Osteoblast (primary cell): Measurements from ENCODE around the gene SLAMF6. TPM values are rescaled to one million over a fixed set of nuclear protein-coding genes. Genes with fewer than 3 reads are reported as not detected.

Experiments used
- total RNA-seq: library from RNA; depleted of rRNA; stranded (reverse); fragments of >200 nt; gene quantifications from 2 replicates; pipeline ENCODE4 v1.2.3, GENCODE V29; 2012

The SLAMF6 gene
- total RNA-seq, 1 donor, result not detected

Other genes with a start within 250 kb of the SLAMF6 start
- gene PEX19, start 238.1 kb downstream of the SLAMF6 start, total RNA-seq, result 38.0 and 43.3 TPM in 2 replicates
- gene COPA, start 180.0 kb downstream of the SLAMF6 start, total RNA-seq, result 282 and 335 TPM in 2 replicates
- gene NCSTN, start 179.9 kb downstream of the SLAMF6 start, total RNA-seq, result 147 and 165 TPM in 2 replicates
- under 0.01 TPM in 1 of 2 replicates, not detected in the other for gene NHLH1, start 156.2 kb downstream of the SLAMF6 start, total RNA-seq
- gene VANGL2, start 122.7 kb downstream of the SLAMF6 start, total RNA-seq, result under 0.01 TPM in 1 of 2 replicates, not detected in the other
- 0.29 and 0.36 TPM in 2 replicates for gene CD84, start 56.2 kb upstream of the SLAMF6 start, total RNA-seq
- gene SLAMF1, start 123.8 kb upstream of the SLAMF6 start, total RNA-seq, result not detected in 2 replicates
- gene CD48, start 188.6 kb upstream of the SLAMF6 start, total RNA-seq, result under 0.01 TPM in 1 of 2 replicates, not detected in the other
- under 0.01 TPM in 1 of 2 replicates, not detected in the other for gene SLAMF7, start 216.0 kb upstream of the SLAMF6 start, total RNA-seq